Keratinocyte (primary cell): ENCODE measurements around the gene GTF3C1.

Experiments
- EZH2 ChIP-seq: IDR thresholded peaks from one replicate; pipeline ENCODE4 v1.6.1; 2012; ENCODE audit warnings: inconsistent platforms, mild to moderate bottlenecking, low read length, moderate library complexity
- TF ChIP-seq, protein P1 (sequence below), 3 experiments: IDR thresholded peaks in 1 of 3; conservative IDR thresholded peaks in 1 of 3; optimal IDR thresholded peaks in 1 of 3; 2 replicates in 2 of 3; 3 replicates in 1 of 3; pipeline versions ENCODE3 to v1.5.1; 2011; ENCODE audit warnings: low read length in 3 of 3, mild to moderate bottlenecking in 3 of 3, moderate library complexity in 2 of 3, control low read depth in 1 of 3, inconsistent platforms in 1 of 3; ENCODE audit not compliant: insufficient read depth in 2 of 3; ENCODE audit errors: extremely low read depth in 1 of 3

DNA sequence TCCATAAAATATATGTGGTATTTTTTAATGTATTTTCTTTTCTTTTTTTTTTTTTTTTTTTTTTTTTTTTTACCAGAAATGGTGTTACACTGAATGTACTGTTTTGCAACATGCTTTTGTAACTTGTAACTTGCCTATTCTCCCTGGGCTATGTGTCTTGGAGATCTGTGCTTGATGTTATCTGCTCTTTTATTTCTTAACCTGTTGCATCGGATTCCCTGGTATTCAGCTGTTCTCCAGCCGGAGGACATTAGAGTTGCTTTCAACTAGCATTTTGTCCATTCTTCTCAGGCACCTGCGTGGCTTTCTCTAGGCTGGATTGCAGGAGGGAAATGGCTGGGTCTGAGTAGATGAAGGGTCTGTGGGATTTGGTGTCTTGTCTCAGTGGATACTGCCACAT is 47.6 kb upstream of the GTF3C1 start:
- TF ChIP-seq, protein P1, sequence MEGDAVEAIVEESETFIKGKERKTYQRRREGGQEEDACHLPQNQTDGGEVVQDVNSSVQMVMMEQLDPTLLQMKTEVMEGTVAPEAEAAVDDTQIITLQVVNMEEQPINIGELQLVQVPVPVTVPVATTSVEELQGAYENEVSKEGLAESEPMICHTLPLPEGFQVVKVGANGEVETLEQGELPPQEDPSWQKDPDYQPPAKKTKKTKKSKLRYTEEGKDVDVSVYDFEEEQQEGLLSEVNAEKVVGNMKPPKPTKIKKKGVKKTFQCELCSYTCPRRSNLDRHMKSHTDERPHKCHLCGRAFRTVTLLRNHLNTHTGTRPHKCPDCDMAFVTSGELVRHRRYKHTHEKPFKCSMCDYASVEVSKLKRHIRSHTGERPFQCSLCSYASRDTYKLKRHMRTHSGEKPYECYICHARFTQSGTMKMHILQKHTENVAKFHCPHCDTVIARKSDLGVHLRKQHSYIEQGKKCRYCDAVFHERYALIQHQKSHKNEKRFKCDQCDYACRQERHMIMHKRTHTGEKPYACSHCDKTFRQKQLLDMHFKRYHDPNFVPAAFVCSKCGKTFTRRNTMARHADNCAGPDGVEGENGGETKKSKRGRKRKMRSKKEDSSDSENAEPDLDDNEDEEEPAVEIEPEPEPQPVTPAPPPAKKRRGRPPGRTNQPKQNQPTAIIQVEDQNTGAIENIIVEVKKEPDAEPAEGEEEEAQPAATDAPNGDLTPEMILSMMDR (optimal IDR thresholded peaks at IDR 0.05 in 1 of 3, IDR thresholded peaks at IDR 0.05 in 1 of 3, conservative IDR thresholded peaks at IDR 0.05 in 1 of 3; ENCODE audit: extremely low read depth in 1 of 3, insufficient read depth in 2 of 3, low read length in 3 of 3) = no peak
- TF ChIP-seq EZH2 = no peak
